Activated naive CD4-positive, alpha-beta T cell treated with anti-CD3 and anti-CD28 coated beads, Interleukin-2, amount 10 ng/mL, durations not matched to agents 7 days and 5 days (primary cell): Measurements from ENCODE around the gene SV2C.

ENCODE experiments used
- CTCF ChIA-PET: fragments of 350-600 bp; sonication (Branson Sonifier 250); formaldehyde crosslinking; loops from one replicate; lab custom pipeline; 2021; ENCODE audit warnings: antibody characterized with exemption; lab: Charles Lee
- DNase-seq: peaks from one replicate; pipeline ENCODE4 v3.0.0-alpha.2; 2020
- H3K27ac Mint-ChIP-seq: one replicate; pipeline ENCODE4 v1.8.0; 2021; ENCODE audit warnings: mild to moderate bottlenecking, moderate library complexity, mixed read lengths
- H3K27me3 Mint-ChIP-seq: one replicate; pipeline ENCODE4 v1.8.0; 2021; ENCODE audit warnings: mild to moderate bottlenecking, mixed read lengths
- H3K36me3 Mint-ChIP-seq: one replicate; pipeline ENCODE4 v1.8.0; 2021; ENCODE audit warnings: mixed read lengths
- H3K4me1 Mint-ChIP-seq: one replicate; pipeline ENCODE4 v1.8.0; 2021; ENCODE audit warnings: mixed read lengths
- H3K4me3 Mint-ChIP-seq: one replicate; pipeline ENCODE4 v1.8.0; 2021; ENCODE audit warnings: mild to moderate bottlenecking, moderate library complexity, mixed read lengths
- H3K9me3 Mint-ChIP-seq: one replicate; pipeline ENCODE4 v1.8.0; 2021; ENCODE audit warnings: mixed read lengths

Gene SV2C

DNA sequence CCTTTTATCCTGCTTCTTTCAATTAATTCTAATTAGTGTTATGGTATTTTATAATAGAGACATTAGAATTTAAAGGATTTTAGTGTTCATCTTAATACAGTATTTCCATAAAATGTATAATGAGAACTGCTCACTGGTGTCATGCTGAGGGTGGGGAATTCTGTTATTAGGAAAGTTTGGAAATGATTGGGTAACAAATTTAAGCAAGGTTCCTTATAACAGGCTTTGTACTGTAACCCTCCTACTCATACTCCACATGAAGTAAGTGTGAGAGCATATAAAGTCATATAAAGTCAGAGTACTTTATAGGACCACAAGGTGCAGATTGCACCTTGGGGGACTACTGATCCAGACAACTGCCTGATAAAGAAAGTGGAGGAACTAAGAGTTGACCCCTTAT is 42.2 kb downstream of the SV2C start:
- no peak for DNase-seq

DNA sequence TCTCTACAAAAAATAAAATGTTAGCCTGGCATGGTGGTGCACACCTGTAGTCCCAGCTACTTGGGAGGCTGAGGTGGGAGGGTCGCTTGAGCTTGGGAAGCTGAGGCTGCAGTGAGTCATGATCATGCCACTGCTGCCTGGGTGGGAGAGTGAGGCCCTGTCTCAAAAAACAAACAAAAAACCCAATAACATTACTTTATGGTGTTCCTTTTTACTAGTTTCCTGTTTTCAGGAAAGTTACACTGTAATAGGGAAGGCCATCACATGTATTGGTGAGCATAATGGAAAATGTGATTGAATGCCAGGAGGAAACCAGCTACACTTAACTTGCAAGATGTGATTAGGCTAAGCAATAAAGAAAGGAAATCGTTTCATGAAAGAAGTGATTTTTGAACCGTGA is 42.7 kb downstream of the SV2C start:
- Mint-ChIP-seq H3K4me3 (no peak overlapping the region), H3K4me1 (no peaks in the 10 kb centered on the region), H3K27me3 (peaks cover 16% of the 10 kb centered on the region), H3K9me3 (no peaks in the 10 kb centered on the region), H3K36me3 (no peaks in the 10 kb centered on the region), H3K27ac (no peak overlapping the region)
- no peak for DNase-seq
- CTCF ChIA-PET: no interaction called here

More for the DNA sequence above, 42.2 kb downstream of the SV2C start:
- no peaks in the 10 kb centered on the region for H3K4me1 Mint-ChIP-seq
- H3K9me3 Mint-ChIP-seq: no peaks in the 10 kb centered on the region
- H3K27ac Mint-ChIP-seq: no peak overlapping the region
- no peaks in the 10 kb centered on the region for H3K36me3 Mint-ChIP-seq
- CTCF ChIA-PET: no interaction called here
- peaks cover 12% of the 10 kb centered on the region for H3K27me3 Mint-ChIP-seq
- H3K4me3 Mint-ChIP-seq: no peak overlapping the region

DNA sequence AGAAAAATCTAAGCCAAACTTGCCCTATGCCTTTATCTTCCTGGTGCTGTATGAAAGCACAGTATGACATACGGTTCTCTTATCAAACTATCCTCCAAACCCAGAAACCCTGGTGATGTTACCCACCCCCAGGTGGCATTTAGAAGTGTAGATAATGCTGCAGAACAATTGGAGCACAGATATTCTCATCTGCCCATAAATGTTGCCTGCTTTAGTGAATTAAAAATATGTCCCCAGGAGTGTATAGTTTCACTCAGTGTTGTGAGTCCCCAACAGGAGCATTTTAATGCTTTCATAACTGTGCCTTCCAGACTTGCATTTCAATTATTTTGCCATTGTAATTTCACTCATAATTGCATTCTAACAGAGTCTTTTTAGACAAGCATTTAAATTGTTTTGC is 50.8 kb downstream of the SV2C start:
- H3K9me3 Mint-ChIP-seq: no peaks in the 10 kb centered on the region
- H3K27ac Mint-ChIP-seq: no peak overlapping the region
- no peak overlapping the region for H3K4me3 Mint-ChIP-seq
- no peaks in the 10 kb centered on the region for H3K36me3 Mint-ChIP-seq
- peaks cover 33% of the 10 kb centered on the region for H3K27me3 Mint-ChIP-seq
- no peak for DNase-seq
- CTCF ChIA-PET: interaction anchor here (0.7 to 1.0 kb wide), 2 partner anchors 22 to 900 kb away, joined by 3 read pairs; no protein-coding TSS in a partner anchor
- H3K4me1 Mint-ChIP-seq: no peaks in the 10 kb centered on the region

- H3K4me1 Mint-ChIP-seq: no peaks in the 10 kb centered on the region
- no peak for DNase-seq
- H3K9me3 Mint-ChIP-seq: no peaks in the 10 kb centered on the region
- H3K27ac Mint-ChIP-seq: no peak overlapping the region
- H3K36me3 Mint-ChIP-seq: no peaks in the 10 kb centered on the region
- H3K4me3 Mint-ChIP-seq: no peak overlapping the region
- CTCF ChIA-PET: interaction anchor here (0.6 kb wide), 1 partner anchor 84 kb away, joined by 3 read pairs; no protein-coding TSS in a partner anchor
- peaks cover 33% of the 10 kb centered on the region for H3K27me3 Mint-ChIP-seq
These were observed 51.5 kb downstream of the SV2C start for GRCh38 chr5:76134646-76135045.

DNA sequence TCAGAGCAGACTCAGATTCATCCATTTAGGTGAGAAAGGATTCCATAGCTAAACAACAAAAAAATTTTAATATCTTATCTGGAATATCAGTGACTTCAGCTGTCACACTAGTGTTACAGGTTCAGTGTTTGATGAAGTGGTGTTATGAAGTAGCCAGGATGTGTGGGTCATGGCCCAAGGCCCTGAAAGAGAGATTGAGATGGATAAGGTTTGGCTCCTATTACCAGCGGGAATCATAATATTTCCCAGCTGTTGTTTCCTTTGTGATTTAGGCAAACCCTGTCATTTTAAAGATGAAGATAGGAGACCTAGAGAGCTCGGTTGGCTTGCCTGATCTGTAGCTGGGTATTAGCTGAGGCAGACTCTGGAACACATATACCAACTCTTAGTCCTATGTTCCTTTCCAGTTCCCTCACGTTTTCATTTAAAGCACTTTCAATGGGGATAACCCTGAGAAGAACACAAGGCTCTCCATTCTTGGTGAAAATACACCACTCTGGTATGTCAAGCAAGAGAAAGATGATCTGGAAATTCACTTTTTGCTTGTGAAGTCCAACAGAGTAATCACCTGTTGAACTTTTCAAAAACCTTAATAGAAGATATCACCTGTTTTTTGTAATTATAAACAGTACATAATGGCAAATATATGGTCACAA is 54.8 kb downstream of the SV2C start:
- H3K4me3 Mint-ChIP-seq: no peak overlapping the region
- H3K27ac Mint-ChIP-seq: no peak overlapping the region
- H3K36me3 Mint-ChIP-seq: no peaks in the 10 kb centered on the region
- H3K4me1 Mint-ChIP-seq: no peaks in the 10 kb centered on the region
- CTCF ChIA-PET: interaction anchor here (1.0 kb wide), 1 partner anchor 37 kb away, joined by 3 read pairs; no protein-coding TSS in a partner anchor
- no peak for DNase-seq
- peaks cover 19% of the 10 kb centered on the region for H3K27me3 Mint-ChIP-seq
- no peaks in the 10 kb centered on the region for H3K9me3 Mint-ChIP-seq

- no peak overlapping the region for H3K4me3 Mint-ChIP-seq
- no peaks in the 10 kb centered on the region for H3K4me1 Mint-ChIP-seq
- H3K27me3 Mint-ChIP-seq: peaks cover 14% of the 10 kb centered on the region
- CTCF ChIA-PET: interaction anchor here (4.2 kb wide), 1 partner anchor 31 kb away, joined by 24 read pairs; no protein-coding TSS in a partner anchor
- no peaks in the 10 kb centered on the region for H3K36me3 Mint-ChIP-seq
- H3K27ac Mint-ChIP-seq: no peak overlapping the region
- no peak for DNase-seq
- no peaks in the 10 kb centered on the region for H3K9me3 Mint-ChIP-seq
These were observed 60.7 kb downstream of the SV2C start for GRCh38 chr5:76143884-76144283.

- H3K27ac Mint-ChIP-seq: no peak overlapping the region
These were observed 61.5 kb downstream of the SV2C start for GRCh38 chr5:76144513-76145274.

GRCh38 chr5:76145945-76146344 is 62.8 kb downstream of the SV2C start:
- Mint-ChIP-seq H3K4me1 (no peaks in the 10 kb centered on the region), H3K36me3 (no peaks in the 10 kb centered on the region), H3K9me3 (no peaks in the 10 kb centered on the region), H3K27ac (no peak overlapping the region), H3K27me3 (peaks cover 16% of the 10 kb centered on the region), H3K4me3 (no peak overlapping the region)
- CTCF ChIA-PET: interaction anchor here (1.0 to 4.2 kb wide), 5 partner anchors 9 to 109 kb away, joined by 3 to 24 read pairs (median 4); no protein-coding TSS in a partner anchor
- DNase-seq: peak; percentile 29

More at GRCh38 chr5:76144513-76145274, 61.5 kb downstream of the SV2C start:
- H3K36me3 Mint-ChIP-seq: no peaks in the 10 kb centered on the region
- H3K4me1 Mint-ChIP-seq: no peaks in the 10 kb centered on the region
- no peak for DNase-seq
- CTCF ChIA-PET: interaction anchor here (4.2 kb wide), 1 partner anchor 31 kb away, joined by 24 read pairs; no protein-coding TSS in a partner anchor
- H3K9me3 Mint-ChIP-seq: no peaks in the 10 kb centered on the region
- no peak overlapping the region for H3K4me3 Mint-ChIP-seq
- peaks cover 14% of the 10 kb centered on the region for H3K27me3 Mint-ChIP-seq

DNA sequence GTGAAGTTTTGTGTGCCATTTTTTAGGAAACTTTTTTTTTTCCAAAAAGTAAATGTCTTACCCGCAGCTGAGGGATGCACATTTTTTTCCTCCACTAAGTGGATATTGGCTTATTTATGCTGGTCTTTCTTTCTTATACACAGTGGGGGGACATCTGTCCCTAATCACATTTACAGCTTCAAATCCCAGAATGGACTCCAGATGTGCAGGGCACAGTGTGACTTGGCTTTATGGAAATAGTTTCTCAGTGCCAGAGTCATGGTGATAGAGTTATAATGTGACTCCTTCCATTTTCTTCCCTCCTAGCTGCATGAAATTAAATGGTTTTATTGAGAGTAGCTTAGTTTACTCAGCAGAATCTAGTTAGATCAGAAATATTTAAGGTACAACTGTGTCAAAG is 66.5 kb downstream of the SV2C start:
- DNase-seq: no peak
- H3K27me3 Mint-ChIP-seq: peaks cover 33% of the 10 kb centered on the region
- no peaks in the 10 kb centered on the region for H3K4me1 Mint-ChIP-seq
- no peak overlapping the region for H3K4me3 Mint-ChIP-seq
- H3K9me3 Mint-ChIP-seq: no peaks in the 10 kb centered on the region
- H3K36me3 Mint-ChIP-seq: no peaks in the 10 kb centered on the region
- no peak overlapping the region for H3K27ac Mint-ChIP-seq
- CTCF ChIA-PET: no interaction called here

DNA sequence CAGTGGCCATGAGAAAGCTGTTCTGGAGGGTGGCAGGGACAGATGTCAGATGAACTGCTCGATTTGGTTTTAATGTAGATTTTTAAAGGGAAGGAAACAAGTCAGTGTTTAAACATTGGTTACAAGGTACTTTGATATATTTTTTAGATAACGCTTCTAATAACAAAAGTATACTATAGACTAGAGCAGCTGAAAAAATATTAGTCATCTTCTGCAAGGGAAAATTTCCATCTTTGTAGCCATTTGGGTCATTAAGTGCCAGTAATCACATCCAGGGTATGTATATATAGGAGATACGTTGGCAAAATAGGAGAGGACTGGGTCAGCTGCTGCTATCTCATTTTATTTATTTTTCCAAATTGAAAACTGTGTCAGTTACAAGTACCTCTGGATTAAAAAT is 69.0 kb downstream of the SV2C start:
- H3K9me3 Mint-ChIP-seq: no peaks in the 10 kb centered on the region
- CTCF ChIA-PET: no interaction called here
- H3K36me3 Mint-ChIP-seq: no peaks in the 10 kb centered on the region
- no peak overlapping the region for H3K4me3 Mint-ChIP-seq
- H3K27ac Mint-ChIP-seq: no peak overlapping the region
- H3K4me1 Mint-ChIP-seq: no peaks in the 10 kb centered on the region
- no peak for DNase-seq
- peaks cover 34% of the 10 kb centered on the region for H3K27me3 Mint-ChIP-seq

GRCh38 chr5:76152700-76153099 is 69.5 kb downstream of the SV2C start:
- CTCF ChIA-PET: interaction anchor here (1.4 kb wide), 1 partner anchor 13 kb away, joined by 3 read pairs; no protein-coding TSS in a partner anchor
- Mint-ChIP-seq H3K4me3 (no peak overlapping the region), H3K36me3 (no peaks in the 10 kb centered on the region), H3K4me1 (no peaks in the 10 kb centered on the region), H3K27ac (no peak overlapping the region), H3K9me3 (no peaks in the 10 kb centered on the region), H3K27me3 (peaks cover 34% of the 10 kb centered on the region)
- no peak for DNase-seq

DNA sequence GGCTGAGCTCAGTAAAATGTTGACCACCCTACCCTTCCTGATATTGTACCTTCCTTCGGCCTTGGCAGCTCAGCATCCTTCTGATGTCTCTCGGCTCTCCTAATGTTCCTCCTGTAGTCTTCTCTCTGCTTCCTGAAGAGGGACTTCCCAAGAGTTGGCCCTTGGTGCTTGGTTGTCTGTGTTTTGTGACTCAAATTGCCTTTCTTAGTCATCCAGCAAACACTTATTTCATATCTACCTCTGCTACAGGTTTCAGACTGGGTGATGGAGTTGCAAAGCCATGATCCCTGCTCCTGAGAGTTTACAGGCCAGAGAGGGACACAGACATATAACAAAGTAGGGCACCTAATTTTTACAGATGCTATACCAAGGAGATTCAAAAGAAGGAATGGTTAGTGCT is 70.1 kb downstream of the SV2C start:
- Mint-ChIP-seq H3K36me3 (no peaks in the 10 kb centered on the region), H3K27me3 (peaks cover 34% of the 10 kb centered on the region), H3K9me3 (no peaks in the 10 kb centered on the region), H3K4me1 (no peaks in the 10 kb centered on the region), H3K27ac (no peak overlapping the region), H3K4me3 (no peak overlapping the region)
- DNase-seq: no peak
- CTCF ChIA-PET: interaction anchor here (1.4 kb wide), 1 partner anchor 14 kb away, joined by 3 read pairs; no protein-coding TSS in a partner anchor

DNA sequence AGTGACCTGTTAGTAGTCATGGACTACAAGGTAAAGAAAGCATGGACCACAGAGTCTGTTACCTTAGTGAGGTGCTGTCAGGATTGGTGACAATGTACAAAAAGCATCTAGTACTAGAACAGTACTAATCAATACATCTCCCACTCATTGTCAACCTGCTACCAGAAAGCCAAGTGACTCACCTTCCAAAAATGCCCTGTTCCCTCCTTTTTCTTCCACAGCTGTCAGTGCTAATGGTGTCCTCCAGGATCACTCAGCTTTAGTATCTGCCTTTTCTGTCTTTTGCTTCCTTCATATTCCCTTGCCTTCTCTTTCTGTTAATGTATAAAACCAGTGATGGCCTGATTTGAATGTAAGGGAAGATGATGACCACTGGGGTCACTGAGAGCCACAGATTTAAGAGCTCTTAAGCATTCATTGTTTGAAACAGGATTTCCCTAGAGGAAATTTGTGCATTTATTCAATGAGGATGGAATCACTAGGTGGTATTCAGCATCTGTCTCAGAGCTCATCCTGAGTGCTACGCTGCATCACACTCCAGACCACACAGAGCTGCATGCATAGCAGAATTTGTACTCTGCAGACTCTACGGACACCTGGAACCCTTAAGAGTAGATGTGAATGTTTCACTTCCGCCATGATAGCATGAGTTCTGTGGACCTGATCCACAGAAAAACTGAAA is 71.0 kb downstream of the SV2C start:
- H3K27me3 Mint-ChIP-seq: peaks cover 34% of the 10 kb centered on the region
- H3K36me3 Mint-ChIP-seq: no peaks in the 10 kb centered on the region
- no peak overlapping the region for H3K27ac Mint-ChIP-seq
- no peak for DNase-seq
- H3K4me1 Mint-ChIP-seq: no peaks in the 10 kb centered on the region
- no peaks in the 10 kb centered on the region for H3K9me3 Mint-ChIP-seq
- H3K4me3 Mint-ChIP-seq: no peak overlapping the region
- CTCF ChIA-PET: no interaction called here

DNA sequence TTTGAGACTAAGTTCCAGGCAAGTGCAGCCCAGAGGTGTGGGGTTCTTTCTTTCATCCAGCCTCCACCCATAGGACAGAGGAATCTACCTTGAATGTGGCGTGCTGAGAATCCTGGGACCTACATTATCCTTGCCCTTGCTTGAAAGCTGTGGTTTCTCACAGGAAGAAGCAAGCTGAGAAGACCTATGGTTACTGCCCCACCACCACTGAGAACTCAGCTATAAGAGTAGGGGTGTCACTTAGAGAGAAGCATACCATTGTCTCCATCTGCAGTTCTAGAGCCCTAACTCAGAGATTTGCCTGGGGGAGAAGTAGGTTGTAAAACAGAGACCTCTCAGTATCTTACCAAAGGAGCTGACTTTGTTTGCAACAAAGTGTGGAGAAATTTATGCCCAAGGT is 72.4 kb downstream of the SV2C start:
- H3K27me3 Mint-ChIP-seq: peaks cover 34% of the 10 kb centered on the region
- H3K4me3 Mint-ChIP-seq: no peak overlapping the region
- DNase-seq: no peak
- H3K36me3 Mint-ChIP-seq: no peaks in the 10 kb centered on the region
- H3K27ac Mint-ChIP-seq: no peak overlapping the region
- CTCF ChIA-PET: interaction anchor here (1.0 to 1.4 kb wide), 4 partner anchors 8 to 22 kb away, joined by 3 to 4 read pairs (median 3); no protein-coding TSS in a partner anchor
- no peaks in the 10 kb centered on the region for H3K9me3 Mint-ChIP-seq
- no peaks in the 10 kb centered on the region for H3K4me1 Mint-ChIP-seq
